GM10248 (cell line): ENCODE measurements around the gene DHCR7.
A peak's percentile ranks its signal among the peaks of the same experiment; 100 is the strongest.
"Not testable (repeated sequence)": the region's sequence is repeated elsewhere in the genome, so short reads cannot be mapped to it uniquely, and the experiment has no call there.

Experiments used
- CTCF ChIA-PET: fragments of 300-600 bp; sonication (Branson Sonifier 250); formaldehyde crosslinking; extraction: SDS; loops from one replicate; lab custom pipeline; 2021; ENCODE audit warnings: antibody characterized with exemption; lab: Yijun Ruan, JAX
- POLR2A ChIA-PET: fragments of 350-650 bp; sonication (Branson Sonifier 250); formaldehyde crosslinking; extraction: SDS; loops from one replicate; lab custom pipeline; 2020; ENCODE audit warnings: antibody characterized with exemption; lab: Yijun Ruan, JAX
- DNase-seq: peaks from one replicate; pipeline ENCODE4 v3.0.0; 2012; ENCODE audit errors: extremely low spot score
- TF ChIP-seq, protein P1 (sequence below): IDR thresholded peaks from 2 replicates; pipeline ENCODE4 v1.5.1; 2012; ENCODE audit warnings: mild to moderate bottlenecking, low read depth; ENCODE audit errors: extremely low read depth, missing control alignments, control extremely low read depth

DHCR7 gene

DNA sequence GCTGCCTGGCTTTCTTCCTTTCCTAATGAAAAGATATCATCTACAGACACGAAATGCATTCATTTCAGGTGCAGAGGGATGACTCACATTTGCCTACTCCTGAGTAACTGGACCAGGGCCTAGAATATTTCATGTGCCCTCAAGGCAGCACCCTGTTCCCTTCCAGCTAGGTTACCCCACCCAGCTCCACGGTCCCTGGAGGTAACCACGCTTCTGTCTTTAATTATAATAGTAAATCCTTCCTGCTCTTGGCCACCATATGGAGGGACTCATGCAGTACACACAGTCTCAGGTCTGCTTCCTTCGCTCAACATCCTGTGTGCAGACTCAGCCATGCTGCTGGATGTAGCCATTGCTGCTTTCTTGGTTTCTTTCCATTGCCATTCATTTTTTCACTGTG lies 22.3 kb downstream of the DHCR7 start:
- CTCF ChIA-PET = interaction anchor here (1.2 to 1.3 kb wide), 3 partner anchors 9 to 23 kb away, joined by 4 to 5 read pairs (median 4); partner anchors contain the start of gene DHCR7
- DNase-seq = no peak
- TF ChIP-seq, protein P1, sequence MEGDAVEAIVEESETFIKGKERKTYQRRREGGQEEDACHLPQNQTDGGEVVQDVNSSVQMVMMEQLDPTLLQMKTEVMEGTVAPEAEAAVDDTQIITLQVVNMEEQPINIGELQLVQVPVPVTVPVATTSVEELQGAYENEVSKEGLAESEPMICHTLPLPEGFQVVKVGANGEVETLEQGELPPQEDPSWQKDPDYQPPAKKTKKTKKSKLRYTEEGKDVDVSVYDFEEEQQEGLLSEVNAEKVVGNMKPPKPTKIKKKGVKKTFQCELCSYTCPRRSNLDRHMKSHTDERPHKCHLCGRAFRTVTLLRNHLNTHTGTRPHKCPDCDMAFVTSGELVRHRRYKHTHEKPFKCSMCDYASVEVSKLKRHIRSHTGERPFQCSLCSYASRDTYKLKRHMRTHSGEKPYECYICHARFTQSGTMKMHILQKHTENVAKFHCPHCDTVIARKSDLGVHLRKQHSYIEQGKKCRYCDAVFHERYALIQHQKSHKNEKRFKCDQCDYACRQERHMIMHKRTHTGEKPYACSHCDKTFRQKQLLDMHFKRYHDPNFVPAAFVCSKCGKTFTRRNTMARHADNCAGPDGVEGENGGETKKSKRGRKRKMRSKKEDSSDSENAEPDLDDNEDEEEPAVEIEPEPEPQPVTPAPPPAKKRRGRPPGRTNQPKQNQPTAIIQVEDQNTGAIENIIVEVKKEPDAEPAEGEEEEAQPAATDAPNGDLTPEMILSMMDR = no peak
- POLR2A ChIA-PET = no interaction called here

DNA sequence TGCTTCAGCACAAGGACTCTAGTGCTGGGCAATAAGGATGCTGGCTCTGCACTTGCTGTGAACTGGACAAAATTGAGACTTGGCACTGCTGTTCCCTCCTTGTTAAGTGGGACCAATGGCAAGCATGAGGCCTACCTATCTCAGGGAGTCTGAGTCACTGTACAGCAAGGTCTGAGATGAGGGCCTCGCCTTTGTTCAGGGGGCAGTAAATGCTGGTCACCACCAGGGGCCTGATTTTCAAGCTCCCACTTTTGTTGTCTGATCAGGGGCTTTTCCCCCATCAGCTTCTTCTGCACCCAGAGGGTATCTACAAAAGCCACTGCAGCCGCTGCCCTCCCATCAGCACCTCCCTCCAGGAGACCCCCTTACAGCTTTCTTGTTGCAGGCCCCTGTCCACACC lies 22.8 kb downstream of the DHCR7 start:
- CTCF ChIA-PET = interaction anchor here (1.2 to 1.3 kb wide), 3 partner anchors 9 to 23 kb away, joined by 4 to 5 read pairs (median 4); partner anchors contain the start of gene DHCR7
- no peak for DNase-seq
- TF ChIP-seq, protein P1 = no peak
- POLR2A ChIA-PET = no interaction called here

DNA sequence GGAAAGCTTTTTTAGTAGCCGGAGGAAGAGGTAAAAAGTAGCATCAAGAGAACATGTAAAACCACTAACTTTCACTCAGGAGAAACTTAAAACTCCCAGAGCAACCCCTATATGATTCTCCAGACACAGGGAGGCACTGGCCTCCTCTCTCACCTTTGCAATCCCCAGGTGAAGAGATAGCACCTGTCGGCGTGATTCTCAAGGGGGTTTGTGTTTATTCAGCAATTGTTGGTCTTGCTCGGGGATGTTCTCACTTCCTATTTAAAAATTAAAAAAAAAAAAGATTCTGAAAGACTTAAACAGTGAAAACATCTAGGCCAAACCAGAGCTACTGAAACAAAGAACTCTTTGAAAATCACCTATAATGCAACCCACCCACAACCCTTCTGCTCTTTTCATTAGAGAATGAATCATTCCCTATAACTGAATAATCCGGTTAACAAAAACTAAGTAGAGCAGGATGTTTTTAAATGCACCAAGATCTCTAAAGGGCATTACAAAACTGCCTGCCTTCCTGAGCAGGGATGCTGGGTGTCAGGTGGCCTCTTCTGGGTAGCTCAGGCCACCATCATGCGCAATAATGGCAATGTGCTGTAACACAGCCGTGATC lies 24.9 kb downstream of the DHCR7 start:
- ChIA-PET POLR2A (interaction anchor here (0.7 kb wide), 1 partner anchor 623 kb away, joined by 3 read pairs; no protein-coding TSS in a partner anchor), CTCF (interaction anchor here (2.2 kb wide), 1 partner anchor 609 kb away, joined by 5 read pairs; no protein-coding TSS in a partner anchor)
- TF ChIP-seq, protein P1 = no peak
- DNase-seq = no peak

DNA sequence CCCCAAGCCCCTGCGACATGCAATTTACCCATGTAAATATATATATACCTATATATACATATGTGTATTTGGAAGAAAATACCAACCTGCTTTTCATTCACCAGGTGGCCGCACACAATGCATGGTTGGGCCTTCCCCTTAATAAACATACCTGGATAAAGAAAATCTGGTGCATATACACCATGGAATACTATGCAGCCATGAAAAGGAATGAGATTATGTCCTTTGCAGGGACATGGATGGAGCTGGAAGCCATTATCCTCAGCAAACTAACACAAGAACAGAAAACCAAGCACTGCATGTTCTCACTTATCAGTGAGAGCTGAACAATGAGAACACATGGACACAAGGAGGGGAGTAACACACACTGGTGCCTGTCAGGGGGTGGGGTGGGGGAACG lies 25.9 kb downstream of the DHCR7 start:
- POLR2A ChIA-PET, DNase-seq: not testable (repeated sequence)
- CTCF ChIA-PET = interaction anchor here (2.2 kb wide), 1 partner anchor 608 kb away, joined by 5 read pairs; no protein-coding TSS in a partner anchor

DNA sequence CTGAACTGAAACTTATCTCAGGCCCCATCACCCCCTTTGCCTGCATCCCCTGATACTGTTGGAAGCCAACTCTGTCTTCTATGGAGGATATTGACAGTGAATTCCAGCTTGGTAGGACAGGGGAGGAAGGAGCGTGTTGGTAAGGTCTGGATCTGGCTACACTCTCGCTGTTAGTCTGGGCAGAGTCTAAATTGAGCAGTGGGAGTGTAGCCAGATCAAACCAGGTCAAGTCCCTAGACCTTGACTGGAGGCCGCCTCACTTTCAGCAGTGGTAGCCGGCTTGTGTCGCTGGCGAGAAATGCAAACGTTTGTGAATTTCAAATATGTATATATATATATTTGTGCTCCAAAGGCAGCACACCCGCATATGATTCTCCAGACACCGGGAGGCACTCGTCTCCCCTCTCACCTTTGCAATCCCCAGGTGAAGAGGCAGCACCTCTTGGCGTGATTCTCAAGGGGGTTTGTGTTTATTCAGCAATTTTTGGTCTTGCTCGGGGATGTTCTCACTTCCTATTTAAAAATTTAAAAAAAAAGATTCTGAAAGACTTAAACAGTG lies 26.7 kb downstream of the DHCR7 start:
- DNase-seq = no peak
- ChIA-PET POLR2A (no interaction called here), CTCF (interaction anchor here (0.8 to 0.9 kb wide), 2 partner anchors 9 to 12 kb away, joined by 4 to 5 read pairs; no protein-coding TSS in a partner anchor)
- TF ChIP-seq, protein P1 = no peak

DNA sequence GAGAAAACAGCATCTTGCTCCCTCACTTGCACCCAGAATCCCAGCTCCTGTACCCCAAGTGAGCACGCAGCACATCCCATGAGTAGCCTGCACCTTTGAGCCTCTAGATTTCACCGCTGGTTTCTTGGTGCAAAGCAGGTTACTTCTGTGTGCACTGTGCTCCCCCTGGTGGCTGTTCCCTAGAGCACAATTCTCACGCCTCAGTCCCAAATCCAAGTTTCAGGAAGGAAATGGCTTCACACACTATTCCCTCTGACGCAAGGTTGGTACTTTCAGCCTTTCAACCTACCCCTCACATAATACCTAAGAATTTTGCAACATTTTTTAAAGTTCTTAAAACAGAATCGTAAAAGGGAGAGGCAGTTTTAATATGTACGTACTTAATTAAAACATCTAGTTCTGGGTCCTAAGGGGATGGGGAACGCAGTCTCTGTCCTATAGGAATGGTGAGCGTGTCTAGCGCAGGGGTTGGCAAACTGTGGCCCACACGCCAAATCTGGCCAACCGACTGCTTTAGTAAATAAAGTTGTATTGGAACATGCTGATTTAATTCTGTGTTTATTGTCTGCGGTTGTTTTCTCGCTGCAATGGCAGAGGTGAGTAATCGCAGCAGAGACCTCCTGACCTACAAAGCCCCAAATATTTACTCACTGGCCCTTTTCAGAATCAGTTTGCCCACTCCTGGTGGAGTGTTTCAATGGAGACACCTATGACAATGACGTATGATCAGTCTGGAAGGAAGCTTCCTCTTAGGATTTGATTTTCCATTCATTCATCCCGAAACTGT lies 27.5 kb downstream of the DHCR7 start:
- POLR2A ChIA-PET = no interaction called here
- TF ChIP-seq, protein P1 = peak; percentile 66
- DNase-seq = peak; percentile 53

More for the DNA sequence above, 27.5 kb downstream of the DHCR7 start:
- CTCF ChIA-PET = interaction anchor here (0.8 to 1.3 kb wide), 8 partner anchors 9 to 953 kb away, joined by 3 to 5 read pairs (median 4); no protein-coding TSS in a partner anchor
